Activated CD8-positive, alpha-beta memory T cell treated with anti-CD3 and anti-CD28 coated beads for 1 hour (primary cell): ENCODE measurements around the gene GLB1L.
"Not testable (repeated sequence)": the region's sequence is repeated elsewhere in the genome, so short reads cannot be mapped to it uniquely, and the experiment has no call there.

Source experiments
- DNase-seq, 2 donors: peaks; one replicate each; pipeline ENCODE4 v3.0.0-alpha.2; 2020; ENCODE audit warnings: low read depth in 1 of 2; ENCODE audit errors: extremely low read depth in 1 of 2

The GLB1L gene

GRCh38 chr2:219209236-219210195, 35.7 kb downstream of the GLB1L start:
- DNase-seq = no peak

- no peak for DNase-seq
These were observed 37.1 kb downstream of the GLB1L start for GRCh38 chr2:219207884-219208740.

GRCh38 chr2:219207134-219207883, 37.9 kb downstream of the GLB1L start:
- DNase-seq = no peak

- peak; percentile 88 to 93 for DNase-seq
These were observed 38.7 kb downstream of the GLB1L start, which contains the start of gene ZFAND2B for GRCh38 chr2:219206328-219207133. Gene ZFAND2B (plus strand): TSS chr2:219206782. CDS start chr2:219206988, 206 bp downstream.

- DNase-seq = no peak
These were observed 39.3 kb downstream of the GLB1L start for GRCh38 chr2:219205981-219206327.

GRCh38 chr2:219205165-219205538, 40.1 kb downstream of the GLB1L start:
- no peak for DNase-seq

- no peak for DNase-seq
These were observed 40.6 kb downstream of the GLB1L start for GRCh38 chr2:219204425-219205164.

- not testable (repeated sequence) for DNase-seq
These were observed 43.9 kb downstream of the GLB1L start for GRCh38 chr2:219201331-219201730.

- not testable (repeated sequence) for DNase-seq
These were observed 44.5 kb downstream of the GLB1L start for GRCh38 chr2:219200502-219201326.

- no peak for DNase-seq
These were observed 45.6 kb downstream of the GLB1L start for GRCh38 chr2:219199470-219200211.

GRCh38 chr2:219198974-219199373, 46.3 kb downstream of the GLB1L start:
- no peak for DNase-seq

- DNase-seq = no peak
These were observed 47.9 kb downstream of the GLB1L start for GRCh38 chr2:219197388-219197787.

GRCh38 chr2:219186754-219187456, 58.3 kb downstream of the GLB1L start:
- DNase-seq = no peak
